Cerebellar cortex (tissue), 1 donor: Measurements from ENCODE around the gene HPN.
A peak's percentile ranks its signal among the peaks of the same experiment; 100 is the strongest.
"Not testable (repeated sequence)": the region's sequence is repeated elsewhere in the genome, so short reads cannot be mapped to it uniquely, and the experiment has no call there.

Experiments
- DNase-seq: peaks from one replicate; pipeline ENCODE4 v3.0.0-alpha.2; 2015; ENCODE audit warnings: low spot score

Gene HPN

DNA sequence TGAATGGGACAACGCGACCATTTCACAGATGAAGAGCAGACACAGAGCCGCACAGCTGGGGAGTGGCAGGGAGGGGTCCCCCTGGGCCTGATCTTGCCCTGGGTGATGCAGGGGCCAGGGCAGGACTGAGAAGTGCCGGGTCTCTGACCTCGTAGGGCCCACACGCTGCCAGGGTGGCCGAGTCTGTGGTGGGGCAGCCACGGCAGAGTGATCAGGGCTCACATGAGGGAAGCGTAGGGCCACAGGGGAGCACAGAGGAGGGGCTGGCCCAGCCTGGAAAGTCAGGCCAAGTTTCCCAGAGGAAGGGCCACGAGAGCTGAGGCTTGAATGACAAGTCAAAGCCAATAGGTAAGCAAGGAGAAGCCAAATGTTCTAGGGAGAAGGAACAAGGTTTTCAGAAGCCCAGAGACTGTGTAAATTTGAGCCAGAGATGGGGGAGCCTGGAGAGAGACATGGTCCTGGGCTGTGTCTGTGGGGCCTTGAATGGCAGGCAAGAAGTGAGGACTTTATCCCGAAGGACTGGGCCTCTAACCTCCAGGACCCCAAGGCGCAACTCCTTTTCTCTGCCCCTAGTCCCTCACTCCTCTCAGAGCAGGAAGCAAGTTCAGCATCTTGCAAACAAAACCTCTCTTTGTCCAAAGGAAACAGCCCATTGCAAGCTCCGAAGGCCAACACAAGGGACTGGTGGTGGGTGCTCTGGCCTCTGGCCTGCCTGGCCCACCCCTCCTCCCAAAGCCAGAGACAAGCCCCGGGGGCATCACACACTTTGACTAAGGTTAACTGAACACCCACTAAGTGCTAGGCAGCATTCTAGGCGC lies 42.4 kb downstream of the HPN start:
- no peak for DNase-seq

GRCh38 chr19:35084509-35084762 lies 42.9 kb downstream of the HPN start:
- DNase-seq: no peak

- no peak for DNase-seq
Observed at GRCh38 chr19:35085947-35086346, 44.4 kb downstream of the HPN start.

- DNase-seq: no peak
Observed at GRCh38 chr19:35086455-35086854, 44.9 kb downstream of the HPN start.

DNA sequence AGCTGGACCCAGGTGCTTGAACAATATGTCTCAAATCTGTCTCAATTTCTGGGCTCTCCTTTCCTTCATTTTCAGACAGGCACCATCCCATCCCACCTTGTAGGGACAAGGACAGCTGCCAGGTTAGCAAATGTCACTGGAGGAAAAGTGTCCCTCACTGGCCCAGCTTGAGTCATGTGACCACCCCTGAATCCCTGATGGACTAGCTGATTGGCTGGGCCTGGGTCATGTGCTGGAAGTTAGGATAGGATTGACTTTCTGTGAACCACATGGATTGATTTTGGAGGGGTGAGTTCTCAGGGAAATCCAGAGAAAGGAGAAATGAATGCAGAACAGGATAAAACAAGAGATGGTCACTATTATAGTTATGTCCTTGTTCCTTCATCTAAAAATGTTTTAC lies 45.9 kb downstream of the HPN start:
- no peak for DNase-seq

GRCh38 chr19:35088131-35088913 lies 46.8 kb downstream of the HPN start:
- DNase-seq: no peak

GRCh38 chr19:35089554-35089953 lies 48.0 kb downstream of the HPN start:
- DNase-seq: no peak

- DNase-seq: no peak
Observed at GRCh38 chr19:35090160-35090505, 48.6 kb downstream of the HPN start.

DNA sequence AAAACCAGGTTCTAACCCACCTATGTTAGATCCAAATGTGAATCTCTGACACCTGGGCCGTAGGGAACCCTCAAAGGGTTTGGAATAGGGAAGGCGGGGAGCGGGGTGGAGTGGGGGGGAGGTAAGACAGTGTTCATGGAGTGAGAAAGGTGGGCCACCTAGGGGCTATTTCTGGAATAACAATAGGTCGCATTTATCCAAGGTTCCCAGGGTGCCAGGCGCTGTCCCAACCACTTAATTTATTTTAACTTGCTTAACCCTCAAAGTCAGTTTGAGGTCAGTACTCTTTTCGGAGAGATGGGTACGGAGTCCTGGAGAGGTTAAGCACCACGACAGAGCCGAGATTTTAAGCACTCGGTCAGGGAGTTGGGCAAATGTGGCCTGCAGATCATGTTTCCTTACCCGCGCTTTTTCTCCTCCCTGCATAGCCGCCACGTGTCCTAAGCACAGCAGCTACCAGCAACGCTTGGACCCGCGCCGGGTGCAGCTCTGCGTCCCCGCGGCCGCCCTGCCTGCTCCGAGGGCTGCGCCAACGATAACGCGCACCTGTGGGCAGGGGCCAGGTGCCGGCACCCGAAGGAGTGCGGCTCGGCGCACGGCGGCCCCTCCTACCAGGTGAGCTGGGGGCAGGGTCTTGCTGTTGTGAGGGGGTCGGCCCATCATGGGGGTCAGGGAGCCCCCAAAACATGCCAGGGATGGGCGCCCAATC lies 49.1 kb downstream of the HPN start:
- DNase-seq: peak; percentile 84

DNA sequence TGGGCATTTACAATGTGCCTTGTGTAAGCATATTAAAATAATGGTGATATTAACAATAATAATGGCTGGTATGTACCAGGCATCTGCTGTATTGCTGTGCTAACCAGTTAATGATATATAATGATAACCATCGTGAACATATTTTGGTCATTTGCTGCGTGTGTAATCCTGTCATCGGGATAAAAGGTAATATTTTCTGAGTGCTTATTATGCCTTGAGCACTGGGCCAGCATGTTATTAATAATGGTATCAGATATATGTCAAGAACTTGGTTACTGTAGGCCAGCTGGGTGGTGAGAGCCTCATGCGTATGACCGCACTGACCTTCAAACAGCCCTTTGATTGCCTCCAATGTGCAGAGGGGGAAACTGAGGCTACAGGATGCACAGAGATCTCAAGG lies 51.9 kb downstream of the HPN start:
- no peak for DNase-seq

GRCh38 chr19:35093941-35094647 lies 52.6 kb downstream of the HPN start:
- DNase-seq: no peak

- no peak for DNase-seq
Observed at GRCh38 chr19:35094656-35095055, 53.1 kb downstream of the HPN start.

- DNase-seq: peak; percentile 96
Observed at GRCh38 chr19:35095667-35096368, 54.3 kb downstream of the HPN start.

GRCh38 chr19:35098413-35099049 lies 57.0 kb downstream of the HPN start:
- peak; percentile 52 for DNase-seq

DNA sequence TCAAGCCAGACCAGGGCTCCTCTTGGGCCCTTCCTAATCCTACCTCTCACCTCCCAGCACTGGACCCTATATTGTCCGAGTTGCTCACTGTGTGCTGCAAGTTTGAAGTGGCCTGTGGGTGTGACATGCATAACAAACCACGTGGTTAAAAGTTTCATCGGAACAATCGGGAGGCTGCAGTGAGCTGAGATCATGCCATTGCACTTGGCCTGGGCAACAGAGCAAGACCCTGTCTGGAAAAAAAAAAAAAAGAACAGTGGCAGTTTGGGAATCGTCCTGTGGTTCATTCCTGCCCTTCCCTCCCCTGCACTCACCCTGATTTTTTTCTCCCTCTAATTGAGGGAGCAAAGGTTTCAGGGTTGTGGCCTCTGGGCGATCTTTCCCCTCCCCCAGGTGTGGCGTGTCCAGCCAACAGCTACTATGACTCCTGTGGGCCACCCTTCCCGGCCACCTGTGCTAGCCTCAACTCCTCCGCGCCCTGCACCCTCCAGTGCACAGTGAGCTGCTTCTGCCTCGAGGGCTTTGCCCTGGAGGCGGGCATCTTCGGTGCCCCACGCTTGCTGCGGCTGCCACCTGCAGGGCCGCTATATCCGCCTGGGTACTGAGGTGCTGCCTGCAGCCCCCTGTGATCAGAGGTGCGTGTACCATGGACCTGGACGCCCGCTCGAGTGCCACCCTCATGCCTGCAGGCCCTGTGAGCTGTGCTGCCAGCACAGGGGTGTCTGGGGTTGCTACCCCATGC lies 57.8 kb downstream of the HPN start:
- no peak for DNase-seq

- peak; percentile 40 for DNase-seq
Observed at GRCh38 chr19:35099897-35100275, 58.4 kb downstream of the HPN start.

DNA sequence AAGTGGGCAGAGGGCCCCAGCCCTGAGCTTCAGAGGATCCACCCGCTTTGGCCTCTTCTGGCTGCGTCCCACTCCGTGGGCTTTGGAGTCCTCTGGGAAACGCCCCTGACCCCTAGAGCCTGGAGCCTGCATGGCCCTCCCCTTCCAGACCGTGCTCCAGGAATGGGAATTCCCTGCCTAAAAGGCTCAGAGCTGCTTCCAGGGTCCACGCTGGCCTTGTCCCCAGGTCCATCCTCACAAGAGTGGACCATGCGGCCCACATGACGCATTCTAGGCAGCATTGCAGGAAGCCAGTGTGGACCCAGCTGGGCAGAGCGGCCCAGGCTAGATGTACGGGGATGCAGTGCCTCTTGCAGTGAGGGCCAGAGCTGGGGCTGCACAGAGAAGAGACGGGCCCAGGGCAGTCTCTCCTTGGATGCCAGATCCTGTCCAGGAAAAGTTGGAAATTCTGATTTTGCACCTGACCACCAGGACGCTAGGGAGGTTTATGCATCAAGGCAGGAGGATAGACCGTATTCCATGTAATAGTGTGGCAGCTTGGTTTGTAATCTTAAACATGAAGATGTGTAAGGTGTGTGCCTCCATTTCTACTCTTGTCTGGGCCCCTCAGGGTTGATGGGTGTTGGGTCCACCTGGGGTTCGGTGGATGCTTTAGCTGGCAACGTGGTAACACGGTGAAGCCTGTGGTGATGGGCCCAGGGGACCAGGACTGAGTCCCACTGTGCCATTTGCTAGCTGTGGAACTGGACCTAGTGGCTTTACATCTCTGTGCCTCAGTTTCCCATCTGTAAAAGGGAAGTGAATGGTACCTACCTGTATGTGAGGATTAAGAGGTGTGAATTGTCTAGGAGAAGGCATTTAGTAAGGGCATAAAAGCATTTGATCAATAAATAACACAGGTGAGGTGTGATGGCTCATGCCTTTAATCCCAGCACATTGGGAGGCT lies 59.3 kb downstream of the HPN start:
- no peak for DNase-seq

- not testable (repeated sequence) for DNase-seq
Observed at GRCh38 chr19:35101949-35102348, 60.4 kb downstream of the HPN start.

- DNase-seq: not testable (repeated sequence)
Observed at GRCh38 chr19:35103614-35104013, 62.1 kb downstream of the HPN start.

- DNase-seq: no peak
Observed at GRCh38 chr19:35104361-35104760, 62.8 kb downstream of the HPN start.
